K562 (cell line): ENCODE results near the gene RBP7.

Experiments used
- BCOR ChIP-seq: fragments of 450-650 bp; IDR thresholded peaks from 2 replicates; pipeline ENCODE4 v1.6.1; 2016
- FIP1L1 ChIP-seq: fragments of 200-400 bp; formaldehyde crosslinking; IDR thresholded peaks from 2 replicates; pipeline ENCODE4 v1.6.1; 2018; ENCODE audit warnings: mild to moderate bottlenecking, low read depth, low read length; ENCODE audit not compliant: poor library complexity, severe bottlenecking
- NCOR1 ChIP-seq: fragments of 450-650 bp; IDR thresholded peaks from 2 replicates; pipeline ENCODE4 v1.6.1; 2016; ENCODE audit warnings: mild to moderate bottlenecking, moderate library complexity
- TF ChIP-seq, protein P1 (sequence below): fragments of 250-450 bp; sonication (Bioruptor Pico); IDR thresholded peaks from 2 replicates; pipeline ENCODE4 v1.8.0; 2021; ENCODE audit warnings: borderline replicate concordance, mild to moderate bottlenecking, moderate library complexity; ENCODE audit not compliant: poor library complexity, severe bottlenecking
- TF ChIP-seq, protein P2 (sequence below), 2 experiments: fragments of 450-650 bp in 1 of 2; IDR thresholded peaks; 2 replicates each; pipeline ENCODE4 v1.6.1; 2011 to 2017; ENCODE audit warnings: low read depth in 2 of 2, antibody characterized with exemption in 1 of 2, borderline replicate concordance in 1 of 2, low read length in 1 of 2, mild to moderate bottlenecking in 1 of 2, mixed read lengths in 1 of 2; ENCODE audit not compliant: control insufficient read depth in 1 of 2
- TF ChIP-seq, protein P3 (sequence below), 2 experiments: fragments of 450-650 bp in 1 of 2; sonication (generic) in 1 of 2; formaldehyde crosslinking in 1 of 2; IDR thresholded peaks in 1 of 2; conservative IDR thresholded peaks in 1 of 2; 2 replicates each; pipeline versions ENCODE4 v1.6.1 to v1.8.1; 2016 to 2023; ENCODE audit warnings: mild to moderate bottlenecking in 2 of 2, moderate library complexity in 2 of 2, inconsistent platforms in 1 of 2, missing genetic modification reagents in 1 of 2
- TF ChIP-seq, protein P4 (sequence below): sonication (generic); formaldehyde crosslinking; IDR thresholded peaks from 2 replicates; pipeline ENCODE4 v1.9.0; 2022; ENCODE audit warnings: mild to moderate bottlenecking, missing genetic modification reagents
- TF ChIP-seq, protein P5 (sequence below), 3 experiments: IDR thresholded peaks in 2 of 3; conservative IDR thresholded peaks in 1 of 3; 2 replicates each; pipeline ENCODE4 v1.5.1; 2011 to 2012; ENCODE audit warnings: low read length in 3 of 3, mild to moderate bottlenecking in 3 of 3, control low read depth in 2 of 3, improper control_type of control experiment in 1 of 3, inconsistent platforms in 1 of 3, low read depth in 1 of 3, mixed read lengths in 1 of 3, moderate library complexity in 1 of 3; ENCODE audit not compliant: insufficient read depth in 2 of 3

DNA sequence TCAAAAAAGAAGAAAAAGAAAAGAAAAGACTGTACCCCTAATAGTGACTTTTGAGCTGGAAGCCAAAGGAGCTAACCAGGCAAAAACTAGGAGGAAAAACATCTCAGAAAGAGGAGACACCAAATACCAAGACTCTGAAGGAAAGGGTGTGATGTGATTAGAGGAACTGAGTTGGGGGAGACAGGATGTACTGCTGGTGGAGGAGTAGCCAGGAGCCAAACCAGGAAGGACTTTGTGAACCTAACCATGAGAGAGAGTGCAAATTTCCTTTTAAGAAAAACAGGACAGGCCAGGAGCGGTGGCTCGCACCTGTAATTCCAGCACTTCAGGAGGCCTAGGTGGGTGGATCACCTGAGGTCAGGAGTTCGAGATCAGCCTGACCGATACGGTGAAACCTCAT is 4.1 kb upstream of the RBP7 start:
- TF ChIP-seq NCOR1: no peak
- TF ChIP-seq, protein P1, sequence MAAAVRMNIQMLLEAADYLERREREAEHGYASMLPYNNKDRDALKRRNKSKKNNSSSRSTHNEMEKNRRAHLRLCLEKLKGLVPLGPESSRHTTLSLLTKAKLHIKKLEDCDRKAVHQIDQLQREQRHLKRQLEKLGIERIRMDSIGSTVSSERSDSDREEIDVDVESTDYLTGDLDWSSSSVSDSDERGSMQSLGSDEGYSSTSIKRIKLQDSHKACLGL (CRISPR knock-in tag): no peak
- no peak for TF ChIP-seq BCOR
- no peak for TF ChIP-seq FIP1L1
- TF ChIP-seq, protein P2, sequence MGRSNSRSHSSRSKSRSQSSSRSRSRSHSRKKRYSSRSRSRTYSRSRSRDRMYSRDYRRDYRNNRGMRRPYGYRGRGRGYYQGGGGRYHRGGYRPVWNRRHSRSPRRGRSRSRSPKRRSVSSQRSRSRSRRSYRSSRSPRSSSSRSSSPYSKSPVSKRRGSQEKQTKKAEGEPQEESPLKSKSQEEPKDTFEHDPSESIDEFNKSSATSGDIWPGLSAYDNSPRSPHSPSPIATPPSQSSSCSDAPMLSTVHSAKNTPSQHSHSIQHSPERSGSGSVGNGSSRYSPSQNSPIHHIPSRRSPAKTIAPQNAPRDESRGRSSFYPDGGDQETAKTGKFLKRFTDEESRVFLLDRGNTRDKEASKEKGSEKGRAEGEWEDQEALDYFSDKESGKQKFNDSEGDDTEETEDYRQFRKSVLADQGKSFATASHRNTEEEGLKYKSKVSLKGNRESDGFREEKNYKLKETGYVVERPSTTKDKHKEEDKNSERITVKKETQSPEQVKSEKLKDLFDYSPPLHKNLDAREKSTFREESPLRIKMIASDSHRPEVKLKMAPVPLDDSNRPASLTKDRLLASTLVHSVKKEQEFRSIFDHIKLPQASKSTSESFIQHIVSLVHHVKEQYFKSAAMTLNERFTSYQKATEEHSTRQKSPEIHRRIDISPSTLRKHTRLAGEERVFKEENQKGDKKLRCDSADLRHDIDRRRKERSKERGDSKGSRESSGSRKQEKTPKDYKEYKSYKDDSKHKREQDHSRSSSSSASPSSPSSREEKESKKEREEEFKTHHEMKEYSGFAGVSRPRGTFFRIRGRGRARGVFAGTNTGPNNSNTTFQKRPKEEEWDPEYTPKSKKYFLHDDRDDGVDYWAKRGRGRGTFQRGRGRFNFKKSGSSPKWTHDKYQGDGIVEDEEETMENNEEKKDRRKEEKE (IDR thresholded peaks at IDR 0.05; ENCODE audit: borderline replicate concordance in 1 of 2, control insufficient read depth in 1 of 2, low read depth in 2 of 2, low read length in 1 of 2): no peak
- TF ChIP-seq, protein P3, sequence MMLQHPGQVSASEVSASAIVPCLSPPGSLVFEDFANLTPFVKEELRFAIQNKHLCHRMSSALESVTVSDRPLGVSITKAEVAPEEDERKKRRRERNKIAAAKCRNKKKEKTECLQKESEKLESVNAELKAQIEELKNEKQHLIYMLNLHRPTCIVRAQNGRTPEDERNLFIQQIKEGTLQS (IDR thresholded peaks at IDR 0.05): no peak
- TF ChIP-seq, protein P3 (CRISPR knock-in tag; conservative IDR thresholded peaks at IDR 0.05): no peak
- TF ChIP-seq, protein P4, sequence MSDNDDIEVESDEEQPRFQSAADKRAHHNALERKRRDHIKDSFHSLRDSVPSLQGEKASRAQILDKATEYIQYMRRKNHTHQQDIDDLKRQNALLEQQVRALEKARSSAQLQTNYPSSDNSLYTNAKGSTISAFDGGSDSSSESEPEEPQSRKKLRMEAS (CRISPR knock-in tag): no peak
- TF ChIP-seq, protein P5, sequence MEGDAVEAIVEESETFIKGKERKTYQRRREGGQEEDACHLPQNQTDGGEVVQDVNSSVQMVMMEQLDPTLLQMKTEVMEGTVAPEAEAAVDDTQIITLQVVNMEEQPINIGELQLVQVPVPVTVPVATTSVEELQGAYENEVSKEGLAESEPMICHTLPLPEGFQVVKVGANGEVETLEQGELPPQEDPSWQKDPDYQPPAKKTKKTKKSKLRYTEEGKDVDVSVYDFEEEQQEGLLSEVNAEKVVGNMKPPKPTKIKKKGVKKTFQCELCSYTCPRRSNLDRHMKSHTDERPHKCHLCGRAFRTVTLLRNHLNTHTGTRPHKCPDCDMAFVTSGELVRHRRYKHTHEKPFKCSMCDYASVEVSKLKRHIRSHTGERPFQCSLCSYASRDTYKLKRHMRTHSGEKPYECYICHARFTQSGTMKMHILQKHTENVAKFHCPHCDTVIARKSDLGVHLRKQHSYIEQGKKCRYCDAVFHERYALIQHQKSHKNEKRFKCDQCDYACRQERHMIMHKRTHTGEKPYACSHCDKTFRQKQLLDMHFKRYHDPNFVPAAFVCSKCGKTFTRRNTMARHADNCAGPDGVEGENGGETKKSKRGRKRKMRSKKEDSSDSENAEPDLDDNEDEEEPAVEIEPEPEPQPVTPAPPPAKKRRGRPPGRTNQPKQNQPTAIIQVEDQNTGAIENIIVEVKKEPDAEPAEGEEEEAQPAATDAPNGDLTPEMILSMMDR (IDR thresholded peaks at IDR 0.05 in 2 of 3, conservative IDR thresholded peaks at IDR 0.05 in 1 of 3; ENCODE audit: insufficient read depth in 2 of 3, low read depth in 1 of 3, low read length in 3 of 3): no peak
